GM10248 (cell line): Measurements from ENCODE around the gene PCSK1.

Experiments
- CTCF ChIA-PET: fragments of 300-600 bp; sonication (Branson Sonifier 250); formaldehyde crosslinking; extraction: SDS; loops from one replicate; lab custom pipeline; 2021; ENCODE audit warnings: antibody characterized with exemption; lab: Yijun Ruan, JAX
- POLR2A ChIA-PET: fragments of 350-650 bp; sonication (Branson Sonifier 250); formaldehyde crosslinking; extraction: SDS; loops from one replicate; lab custom pipeline; 2020; ENCODE audit warnings: antibody characterized with exemption; lab: Yijun Ruan, JAX
- DNase-seq: peaks from one replicate; pipeline ENCODE4 v3.0.0; 2012; ENCODE audit errors: extremely low spot score
- TF ChIP-seq, protein P1 (sequence below): IDR thresholded peaks from 2 replicates; pipeline ENCODE4 v1.5.1; 2012; ENCODE audit warnings: mild to moderate bottlenecking, low read depth; ENCODE audit errors: extremely low read depth, missing control alignments, control extremely low read depth

The PCSK1 gene

DNA sequence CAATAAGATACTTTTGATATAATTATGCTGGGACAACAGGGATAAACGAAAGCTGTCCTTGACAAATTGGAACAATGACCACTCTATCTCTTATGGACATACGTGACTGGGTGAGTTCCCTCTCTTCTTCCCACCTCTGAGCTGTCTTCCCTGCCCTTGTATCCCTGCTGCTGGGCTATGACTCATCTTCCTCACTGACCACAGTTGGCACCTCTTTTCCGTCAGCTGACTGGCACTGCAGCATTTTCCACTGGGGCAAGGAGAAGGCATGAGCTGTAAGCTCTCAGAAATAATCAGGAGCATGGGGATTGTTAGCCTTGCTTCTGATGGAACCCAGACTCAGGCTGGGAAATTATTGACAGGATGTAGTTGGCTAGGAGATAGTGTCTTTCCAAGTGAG, 48.7 kb downstream of the PCSK1 start:
- no peak for DNase-seq
- TF ChIP-seq, protein P1, sequence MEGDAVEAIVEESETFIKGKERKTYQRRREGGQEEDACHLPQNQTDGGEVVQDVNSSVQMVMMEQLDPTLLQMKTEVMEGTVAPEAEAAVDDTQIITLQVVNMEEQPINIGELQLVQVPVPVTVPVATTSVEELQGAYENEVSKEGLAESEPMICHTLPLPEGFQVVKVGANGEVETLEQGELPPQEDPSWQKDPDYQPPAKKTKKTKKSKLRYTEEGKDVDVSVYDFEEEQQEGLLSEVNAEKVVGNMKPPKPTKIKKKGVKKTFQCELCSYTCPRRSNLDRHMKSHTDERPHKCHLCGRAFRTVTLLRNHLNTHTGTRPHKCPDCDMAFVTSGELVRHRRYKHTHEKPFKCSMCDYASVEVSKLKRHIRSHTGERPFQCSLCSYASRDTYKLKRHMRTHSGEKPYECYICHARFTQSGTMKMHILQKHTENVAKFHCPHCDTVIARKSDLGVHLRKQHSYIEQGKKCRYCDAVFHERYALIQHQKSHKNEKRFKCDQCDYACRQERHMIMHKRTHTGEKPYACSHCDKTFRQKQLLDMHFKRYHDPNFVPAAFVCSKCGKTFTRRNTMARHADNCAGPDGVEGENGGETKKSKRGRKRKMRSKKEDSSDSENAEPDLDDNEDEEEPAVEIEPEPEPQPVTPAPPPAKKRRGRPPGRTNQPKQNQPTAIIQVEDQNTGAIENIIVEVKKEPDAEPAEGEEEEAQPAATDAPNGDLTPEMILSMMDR: no peak
- POLR2A ChIA-PET: interaction anchor here (0.6 kb wide), 1 partner anchor 561 kb away, joined by 5 read pairs; no protein-coding TSS in a partner anchor
- CTCF ChIA-PET: interaction anchor here (0.9 to 4.0 kb wide), 2 partner anchors 9 to 14 kb away, joined by 3 to 18 read pairs; no protein-coding TSS in a partner anchor

DNA sequence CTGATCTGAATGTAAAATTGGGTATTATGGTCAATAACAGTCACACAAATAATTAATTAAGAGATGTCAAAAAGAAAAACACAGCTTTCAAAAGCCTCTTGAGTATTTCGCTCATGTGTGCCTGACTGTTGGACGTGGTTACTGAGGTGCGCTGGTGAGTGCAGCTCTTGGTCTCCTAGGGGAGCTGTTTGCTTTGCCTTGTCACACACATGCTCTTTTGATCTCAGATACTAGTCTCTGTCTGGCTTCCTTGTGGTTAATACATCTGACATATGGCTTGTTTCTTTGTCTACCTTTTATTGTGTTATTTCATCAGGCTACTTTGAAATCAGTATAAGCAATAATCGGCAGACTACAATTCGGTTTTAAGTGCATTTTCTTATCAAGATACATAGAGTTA, 51.5 kb downstream of the PCSK1 start:
- TF ChIP-seq, protein P1: peak; percentile 2
- ChIA-PET CTCF (interaction anchor here (1.4 to 4.0 kb wide), 3 partner anchors 12 to 16 kb away, joined by 3 to 18 read pairs (median 14); no protein-coding TSS in a partner anchor), POLR2A (no interaction called here)
- no peak for DNase-seq

DNA sequence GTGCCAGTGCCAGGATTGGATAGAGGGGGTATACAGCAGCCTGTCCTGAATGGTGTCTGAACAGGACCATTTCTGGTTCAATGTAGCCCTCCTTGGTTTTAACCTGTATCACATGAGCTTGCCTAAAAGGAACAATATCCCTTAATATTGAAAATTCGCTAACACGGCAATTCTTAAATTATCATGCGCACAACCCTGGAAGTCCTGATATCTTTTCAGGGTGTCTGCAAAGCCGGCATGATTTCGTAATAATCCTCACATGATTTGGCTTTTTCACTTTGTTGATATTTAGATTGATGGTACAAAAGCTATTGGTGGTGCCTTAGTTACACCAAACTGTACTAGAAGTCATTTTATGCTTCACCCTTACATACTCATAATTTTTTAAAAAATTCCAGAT, 53.2 kb downstream of the PCSK1 start:
- TF ChIP-seq, protein P1: no peak

DNA sequence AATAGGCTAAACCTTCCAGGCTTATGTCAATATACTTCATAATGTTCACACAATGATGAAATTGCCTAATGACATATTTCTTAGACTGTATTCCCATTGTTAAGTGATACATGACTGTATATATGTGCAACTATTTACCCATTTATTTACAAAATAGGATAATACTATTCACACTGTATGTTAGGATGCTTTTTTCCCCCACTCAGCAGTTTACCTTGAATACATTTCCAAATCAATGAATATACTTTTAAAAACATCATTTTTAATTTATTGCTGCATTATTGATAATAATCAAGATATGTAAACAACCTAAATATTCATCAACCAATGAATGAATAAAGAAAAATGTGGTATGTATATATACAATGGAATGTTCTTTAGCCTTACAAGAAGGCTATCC, 55.5 kb downstream of the PCSK1 start:
- DNase-seq: no peak
- CTCF ChIA-PET: no interaction called here
- POLR2A ChIA-PET: no interaction called here
- TF ChIP-seq, protein P1: no peak

More for the DNA sequence above, 53.2 kb downstream of the PCSK1 start:
- POLR2A ChIA-PET: no interaction called here
- CTCF ChIA-PET: no interaction called here
- no peak for DNase-seq

DNA sequence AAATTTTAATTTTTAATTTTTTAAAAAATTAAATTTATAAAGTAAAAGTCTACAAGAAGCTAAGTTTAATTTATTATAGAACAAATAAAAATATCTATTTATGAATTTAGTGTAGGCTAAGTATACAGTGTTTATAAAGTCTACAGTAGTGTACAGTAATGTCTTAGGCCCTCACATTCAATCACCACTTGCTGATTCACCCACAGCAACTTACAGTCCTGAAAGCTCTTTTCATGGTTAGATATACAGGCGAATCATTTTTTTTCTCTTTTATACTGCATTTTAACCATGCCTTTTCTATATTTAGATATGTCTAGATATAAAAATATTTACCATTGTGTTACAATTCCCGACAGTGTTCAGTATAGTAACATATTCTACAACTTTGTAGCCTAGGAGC, 55.9 kb downstream of the PCSK1 start:
- DNase-seq: no peak
- TF ChIP-seq, protein P1: no peak
- ChIA-PET POLR2A (no interaction called here), CTCF (interaction anchor here (0.9 kb wide), 1 partner anchor 44 kb away, joined by 3 read pairs; no protein-coding TSS in a partner anchor)

DNA sequence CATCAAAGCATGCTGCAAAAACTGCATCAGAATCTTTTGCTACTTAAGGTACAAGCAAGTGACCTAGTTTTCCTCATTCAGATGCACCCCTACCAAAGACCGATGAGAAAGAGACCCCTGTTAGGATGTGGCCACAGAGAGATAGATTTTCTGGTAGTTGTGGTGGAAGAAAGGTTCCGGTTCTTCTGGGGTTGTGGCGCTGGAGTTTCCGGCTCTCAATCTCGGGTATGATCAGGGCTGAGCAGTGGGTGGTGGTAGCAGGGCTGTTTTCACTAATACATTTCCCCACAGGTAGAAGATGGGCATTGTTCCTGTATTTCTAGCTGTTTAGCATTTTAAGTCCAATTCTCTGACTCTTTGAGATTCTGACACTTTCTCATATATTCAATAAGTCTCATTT, 58.4 kb downstream of the PCSK1 start:
- TF ChIP-seq, protein P1: no peak
- no peak for DNase-seq
- CTCF ChIA-PET: interaction anchor here (0.9 to 1.6 kb wide), 2 partner anchors 31 to 227 kb away, joined by 3 to 4 read pairs; no protein-coding TSS in a partner anchor

More for the DNA sequence above, 58.4 kb downstream of the PCSK1 start:
- POLR2A ChIA-PET: no interaction called here
